Stimulated activated memory B cell treated with anti-CD40 and anti-IgM and Interleukin-4, amounts not matched to agents 10 μg/mL and 1 μg/mL and 100 μg/mL, for 72 hours (primary cell): ENCODE measurements around the gene NUDT3.

ENCODE experiments used
- ATAC-seq: fragments of 150-1000 bp; cut with Tn5 transposase; 2 replicates; pipeline ENCODE4 v1.10.0; 2021
- H3K27ac Mint-ChIP-seq: one replicate; pipeline ENCODE4 v1.8.0; 2022; ENCODE audit warnings: mild to moderate bottlenecking, mixed read lengths
- H3K27me3 Mint-ChIP-seq: one replicate; pipeline ENCODE4 v1.8.0; 2022; ENCODE audit warnings: mixed read lengths
- H3K36me3 Mint-ChIP-seq: one replicate; pipeline ENCODE4 v1.8.0; 2022; ENCODE audit warnings: mixed read lengths
- H3K4me1 Mint-ChIP-seq: one replicate; pipeline ENCODE4 v1.8.0; 2022; ENCODE audit warnings: mixed read lengths
- H3K4me3 Mint-ChIP-seq: one replicate; pipeline ENCODE4 v1.8.0; 2022; ENCODE audit warnings: mild to moderate bottlenecking, moderate library complexity, mixed read lengths
- H3K9me3 Mint-ChIP-seq: one replicate; pipeline ENCODE4 v1.8.0; 2022; ENCODE audit warnings: mixed read lengths

Gene NUDT3

GRCh38 chr6:34237722-34238584 is 154.5 kb downstream of the NUDT3 start:
- Mint-ChIP-seq H3K27ac (peak overlapping the region; percentile 88), H3K36me3 (peaks cover 23% of the 10 kb centered on the region), H3K4me1 (peaks cover 65% of the 10 kb centered on the region)

GRCh38 chr6:34237316-34237721 is 155.2 kb downstream of the NUDT3 start:
- ATAC-seq, result peak; percentile 21
- Mint-ChIP-seq H3K9me3 (no peaks in the 10 kb centered on the region), H3K4me1 (peaks cover 59% of the 10 kb centered on the region), H3K27ac (peak overlapping the region; percentile 98), H3K4me3 (no peak overlapping the region), H3K36me3 (peaks cover 23% of the 10 kb centered on the region), H3K27me3 (no peaks in the 10 kb centered on the region)

More at GRCh38 chr6:34237722-34238584, 154.5 kb downstream of the NUDT3 start:
- H3K4me3 Mint-ChIP-seq, result peak overlapping the region; percentile 80
- ATAC-seq, result peak; percentile 6
- H3K27me3 Mint-ChIP-seq, result no peaks in the 10 kb centered on the region
- no peaks in the 10 kb centered on the region for H3K9me3 Mint-ChIP-seq

GRCh38 chr6:34236443-34237315 is 155.8 kb downstream of the NUDT3 start, which contains the start of gene HMGA1:
Gene HMGA1, plus strand, starts transcription at chr6:34236873. Its CDS starts 3,908 bp downstream, at chr6:34240781.
- H3K27me3 Mint-ChIP-seq, result no peaks in the 10 kb centered on the region
- peak within 1 kb of the TSS; percentile 98 for H3K27ac Mint-ChIP-seq
- H3K36me3 Mint-ChIP-seq, result peaks cover 17% of the 10 kb centered on the region
- no peaks in the 10 kb centered on the region for H3K9me3 Mint-ChIP-seq
- H3K4me1 Mint-ChIP-seq, result peaks cover 52% of the 10 kb centered on the region
- peak; percentile 88 for ATAC-seq
- H3K4me3 Mint-ChIP-seq, result peak within 1 kb of the TSS; percentile 91

- Mint-ChIP-seq H3K4me3 (peak overlapping the region; percentile 91), H3K9me3 (no peaks in the 10 kb centered on the region), H3K27me3 (no peaks in the 10 kb centered on the region), H3K4me1 (peaks cover 46% of the 10 kb centered on the region), H3K27ac (peak overlapping the region; percentile 98), H3K36me3 (peaks cover 11% of the 10 kb centered on the region)
- ATAC-seq, result peak; percentile 21
These were observed 156.4 kb downstream of the NUDT3 start for GRCh38 chr6:34236131-34236442.

- peak overlapping the region; percentile 98 for H3K27ac Mint-ChIP-seq
- peaks cover 5% of the 10 kb centered on the region for H3K36me3 Mint-ChIP-seq
- peaks cover 44% of the 10 kb centered on the region for H3K4me1 Mint-ChIP-seq
- H3K4me3 Mint-ChIP-seq, result peak overlapping the region; percentile 91
- H3K27me3 Mint-ChIP-seq, result no peaks in the 10 kb centered on the region
- peak; percentile 24 for ATAC-seq
- no peaks in the 10 kb centered on the region for H3K9me3 Mint-ChIP-seq
These were observed 156.9 kb downstream of the NUDT3 start for GRCh38 chr6:34235307-34236130.

- ATAC-seq, result no peak
- H3K27ac Mint-ChIP-seq, result peak overlapping the region; percentile 56
- H3K27me3 Mint-ChIP-seq, result no peaks in the 10 kb centered on the region
- H3K4me3 Mint-ChIP-seq, result peak overlapping the region; percentile 8
- no peaks in the 10 kb centered on the region for H3K9me3 Mint-ChIP-seq
- H3K4me1 Mint-ChIP-seq, result peaks cover 36% of the 10 kb centered on the region
- no peaks in the 10 kb centered on the region for H3K36me3 Mint-ChIP-seq
These were observed 157.7 kb downstream of the NUDT3 start for GRCh38 chr6:34234667-34235306.

GRCh38 chr6:34233867-34234266 is 158.6 kb downstream of the NUDT3 start:
- no peak for ATAC-seq
- H3K4me1 Mint-ChIP-seq, result peaks cover 32% of the 10 kb centered on the region
- peak overlapping the region; percentile 56 for H3K27ac Mint-ChIP-seq
- H3K9me3 Mint-ChIP-seq, result no peaks in the 10 kb centered on the region
- H3K36me3 Mint-ChIP-seq, result no peaks in the 10 kb centered on the region
- H3K4me3 Mint-ChIP-seq, result no peak overlapping the region
- no peaks in the 10 kb centered on the region for H3K27me3 Mint-ChIP-seq

GRCh38 chr6:34232901-34233300 is 159.6 kb downstream of the NUDT3 start:
- peaks cover 27% of the 10 kb centered on the region for H3K4me1 Mint-ChIP-seq
- no peak overlapping the region for H3K27ac Mint-ChIP-seq
- H3K4me3 Mint-ChIP-seq, result no peak overlapping the region
- ATAC-seq, result no peak
- H3K27me3 Mint-ChIP-seq, result no peaks in the 10 kb centered on the region
- H3K36me3 Mint-ChIP-seq, result no peaks in the 10 kb centered on the region
- no peaks in the 10 kb centered on the region for H3K9me3 Mint-ChIP-seq

GRCh38 chr6:34231566-34232336 is 160.7 kb downstream of the NUDT3 start:
- Mint-ChIP-seq H3K36me3 (no peaks in the 10 kb centered on the region), H3K4me3 (no peak overlapping the region), H3K4me1 (peaks cover 39% of the 10 kb centered on the region), H3K9me3 (no peaks in the 10 kb centered on the region), H3K27me3 (no peaks in the 10 kb centered on the region), H3K27ac (peak overlapping the region; percentile 4)
- ATAC-seq, result no peak

GRCh38 chr6:34230653-34231371 is 161.7 kb downstream of the NUDT3 start:
- Mint-ChIP-seq H3K27ac (peak overlapping the region; percentile 4), H3K36me3 (no peaks in the 10 kb centered on the region), H3K4me3 (no peak overlapping the region), H3K27me3 (no peaks in the 10 kb centered on the region), H3K4me1 (peaks cover 40% of the 10 kb centered on the region), H3K9me3 (no peaks in the 10 kb centered on the region)
- ATAC-seq, result no peak

- Mint-ChIP-seq H3K27me3 (no peaks in the 10 kb centered on the region), H3K36me3 (no peaks in the 10 kb centered on the region), H3K4me3 (no peak overlapping the region), H3K27ac (peak overlapping the region; percentile 4), H3K4me1 (peaks cover 37% of the 10 kb centered on the region), H3K9me3 (no peaks in the 10 kb centered on the region)
- ATAC-seq, result no peak
These were observed 162.6 kb downstream of the NUDT3 start for GRCh38 chr6:34229877-34230276.
